ENCODE data around the gene GP9. TPM values are rescaled to one million over a fixed set of nuclear protein-coding genes. Genes with fewer than 3 reads are reported as not detected.
"Not testable (repeated sequence)": the region's sequence is repeated elsewhere in the genome, so short reads cannot be mapped to it uniquely, and the experiment has no call there.

Gene GP9
- total and polyA plus RNA-seq, 7 donors: 0.04 to 0.21 (median 0.09) TPM; not detected in 4

GRCh38 chr3:129063841-129064482 lies 3.4 kb downstream of the GP9 start:
- Histone ChIP-seq H3K4me3 (no peak overlapping the region), H3K4me1 (no peaks in the 10 kb centered on the region), H3K36me3 (ENCODE audit: insufficient read depth in 1 of 2, low read depth in 1 of 2) (no peaks in the 10 kb centered on the region), H3K27me3 (ENCODE audit: insufficient read depth in 3 of 3, low read length in 2 of 3) (peaks cover 0 to 8% (median 1%) of the 10 kb centered on the region in 3 donors), H3K27ac (no peak overlapping the region), H3K9me3 (no peaks in the 10 kb centered on the region)
- DNase-seq (no peak), ATAC-seq (no peak)
- intact Hi-C loops (cut with DNase I): no loop called here
- TF ChIP-seq, protein P1, sequence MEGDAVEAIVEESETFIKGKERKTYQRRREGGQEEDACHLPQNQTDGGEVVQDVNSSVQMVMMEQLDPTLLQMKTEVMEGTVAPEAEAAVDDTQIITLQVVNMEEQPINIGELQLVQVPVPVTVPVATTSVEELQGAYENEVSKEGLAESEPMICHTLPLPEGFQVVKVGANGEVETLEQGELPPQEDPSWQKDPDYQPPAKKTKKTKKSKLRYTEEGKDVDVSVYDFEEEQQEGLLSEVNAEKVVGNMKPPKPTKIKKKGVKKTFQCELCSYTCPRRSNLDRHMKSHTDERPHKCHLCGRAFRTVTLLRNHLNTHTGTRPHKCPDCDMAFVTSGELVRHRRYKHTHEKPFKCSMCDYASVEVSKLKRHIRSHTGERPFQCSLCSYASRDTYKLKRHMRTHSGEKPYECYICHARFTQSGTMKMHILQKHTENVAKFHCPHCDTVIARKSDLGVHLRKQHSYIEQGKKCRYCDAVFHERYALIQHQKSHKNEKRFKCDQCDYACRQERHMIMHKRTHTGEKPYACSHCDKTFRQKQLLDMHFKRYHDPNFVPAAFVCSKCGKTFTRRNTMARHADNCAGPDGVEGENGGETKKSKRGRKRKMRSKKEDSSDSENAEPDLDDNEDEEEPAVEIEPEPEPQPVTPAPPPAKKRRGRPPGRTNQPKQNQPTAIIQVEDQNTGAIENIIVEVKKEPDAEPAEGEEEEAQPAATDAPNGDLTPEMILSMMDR (IDR thresholded peaks at IDR 0.05): no peak
- 81 to 86% (median 85%) methylated on average over 15 of the region's 15 CpGs for WGBS, 3 donors

DNA sequence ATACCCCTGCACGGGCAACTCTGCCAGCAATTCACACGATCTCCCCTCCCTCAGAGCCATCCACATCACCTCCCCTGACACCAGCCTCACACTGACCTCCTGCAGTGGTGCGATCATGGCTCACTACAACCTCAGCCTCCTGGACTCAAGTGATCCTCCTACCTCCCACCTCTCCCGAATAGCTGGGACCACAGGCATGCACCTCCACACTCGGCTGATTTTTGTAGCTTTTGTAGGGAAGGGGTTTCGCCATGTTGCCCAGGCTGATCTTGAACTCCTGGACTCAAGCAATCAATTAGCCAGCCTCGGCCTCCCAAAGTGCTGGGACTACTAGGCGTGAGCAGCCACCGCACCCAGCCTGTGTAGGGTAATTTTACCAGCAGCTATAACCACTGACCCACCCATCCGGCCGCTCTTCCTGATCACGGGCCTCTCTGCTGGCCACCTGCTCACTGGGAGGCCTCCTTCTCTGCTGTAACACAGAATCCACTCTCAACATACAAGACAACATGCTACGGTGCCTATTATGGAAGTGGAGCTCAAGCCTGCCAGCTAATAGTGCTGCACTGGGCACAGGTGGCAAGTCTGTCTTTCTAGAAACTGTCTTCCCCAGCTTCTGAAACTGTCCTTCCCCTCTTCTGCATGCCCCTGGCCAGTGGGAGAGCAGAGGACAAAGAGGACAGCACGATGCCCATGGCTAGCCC lies 4.6 kb downstream of the GP9 start:
- DNase-seq (no peak), ATAC-seq (no peak)
- H3K36me3 ChIP-seq (ENCODE audit: insufficient read depth in 1 of 2, low read depth in 1 of 2): no peaks in the 10 kb centered on the region
- no peak overlapping the region for H3K4me3 ChIP-seq
- H3K4me1 ChIP-seq: no peaks in the 10 kb centered on the region
- no peaks in the 10 kb centered on the region for H3K9me3 ChIP-seq
- TF ChIP-seq, protein P1 (IDR thresholded peaks at IDR 0.05): no peak
- 87 to 89% (median 88%) methylated on average over 14 of the region's 14 CpGs for WGBS, 3 donors
- peaks cover 0 to 8% (median 3%) of the 10 kb centered on the region in 3 donors for H3K27me3 ChIP-seq (ENCODE audit: insufficient read depth in 3 of 3, low read length in 2 of 3)
- H3K27ac ChIP-seq: no peak overlapping the region
- intact Hi-C loops (cut with DNase I): no loop called here

DNA sequence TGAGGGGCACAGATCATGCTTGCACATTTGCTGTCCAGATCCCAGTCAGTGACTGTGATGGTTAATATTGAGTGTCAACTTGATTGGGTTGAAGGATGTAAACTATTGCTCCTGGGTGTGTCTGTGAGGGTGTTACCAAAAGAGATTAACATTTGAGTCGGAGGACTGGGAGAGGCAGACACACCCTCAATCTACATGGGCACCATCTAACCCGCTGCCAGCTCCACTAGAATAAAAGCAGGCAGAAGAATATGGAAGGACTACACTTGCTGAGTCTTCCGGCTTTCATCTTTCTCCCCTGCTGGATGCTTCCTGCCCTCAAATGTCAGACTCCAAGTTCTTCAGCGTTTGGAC lies 5.1 kb downstream of the GP9 start:
- Histone ChIP-seq H3K9me3 (no peaks in the 10 kb centered on the region), H3K36me3 (ENCODE audit: insufficient read depth in 1 of 2, low read depth in 1 of 2) (no peaks in the 10 kb centered on the region), H3K4me1 (no peaks in the 10 kb centered on the region), H3K27ac (no peak overlapping the region), H3K4me3 (no peak overlapping the region), H3K27me3 (ENCODE audit: insufficient read depth in 3 of 3, low read length in 2 of 3) (peaks cover 0 to 9% (median 3%) of the 10 kb centered on the region in 3 donors)
- TF ChIP-seq, protein P1 (IDR thresholded peaks at IDR 0.05): no peak
- intact Hi-C loops (cut with DNase I): no loop called here
- ATAC-seq: no peak
- 74 to 80% (median 75%) methylated on average over 4 of the region's 4 CpGs for WGBS, 3 donors
- DNase-seq: no peak

DNA sequence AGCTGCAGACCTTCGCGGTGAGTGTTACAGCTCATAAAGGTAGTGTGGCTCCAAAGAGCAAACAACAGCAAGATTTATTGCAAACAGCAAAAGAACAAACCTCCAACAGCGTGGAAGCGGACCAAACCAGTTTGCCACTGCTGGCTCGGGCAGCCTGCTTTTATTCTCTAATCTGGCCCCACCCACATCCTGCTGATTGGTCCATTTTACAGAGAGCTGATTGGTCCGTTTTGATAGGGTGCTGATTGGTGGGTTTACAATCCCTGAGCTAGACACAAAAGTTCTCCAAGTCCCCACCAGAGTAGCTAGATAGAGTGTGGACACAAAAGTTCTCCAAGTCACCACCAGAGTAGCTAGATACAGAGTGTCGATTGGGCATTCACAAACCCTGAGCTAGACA lies 7.1 kb downstream of the GP9 start:
- DNase-seq; H3K27ac ChIP-seq; H3K4me3 ChIP-seq; H3K4me1 ChIP-seq; H3K9me3 ChIP-seq; H3K36me3 ChIP-seq (ENCODE audit: insufficient read depth in 1 of 2, low read depth in 1 of 2); intact Hi-C loops (cut with DNase I); ATAC-seq: not testable (repeated sequence)
- WGBS, 3 donors: 84 to 93% (median 88%) methylated on average over 7 of the region's 7 CpGs
- H3K27me3 ChIP-seq (ENCODE audit: insufficient read depth in 3 of 3, low read length in 2 of 3): peaks cover 0 to 16% (median 3%) of the 10 kb centered on the region in 3 donors

GRCh38 chr3:129068291-129068886 lies 7.8 kb downstream of the GP9 start:
- DNase-seq: no peak
- TF ChIP-seq, protein P1 (IDR thresholded peaks at IDR 0.05): no peak
- intact Hi-C loops (cut with DNase I): no loop called here
- Histone ChIP-seq H3K36me3 (ENCODE audit: insufficient read depth in 1 of 2, low read depth in 1 of 2) (no peaks in the 10 kb centered on the region), H3K27ac (no peak overlapping the region), H3K27me3 (ENCODE audit: insufficient read depth in 3 of 3, low read length in 2 of 3) (peaks cover 0 to 16% (median 3%) of the 10 kb centered on the region in 3 donors), H3K4me1 (no peaks in the 10 kb centered on the region), H3K9me3 (no peaks in the 10 kb centered on the region), H3K4me3 (peak overlapping the region; percentile 50)
- WGBS, 3 donors: 16 to 22% (median 19%) methylated on average over 29 to 43 of the region's 44 CpGs
- no peak for ATAC-seq

DNA sequence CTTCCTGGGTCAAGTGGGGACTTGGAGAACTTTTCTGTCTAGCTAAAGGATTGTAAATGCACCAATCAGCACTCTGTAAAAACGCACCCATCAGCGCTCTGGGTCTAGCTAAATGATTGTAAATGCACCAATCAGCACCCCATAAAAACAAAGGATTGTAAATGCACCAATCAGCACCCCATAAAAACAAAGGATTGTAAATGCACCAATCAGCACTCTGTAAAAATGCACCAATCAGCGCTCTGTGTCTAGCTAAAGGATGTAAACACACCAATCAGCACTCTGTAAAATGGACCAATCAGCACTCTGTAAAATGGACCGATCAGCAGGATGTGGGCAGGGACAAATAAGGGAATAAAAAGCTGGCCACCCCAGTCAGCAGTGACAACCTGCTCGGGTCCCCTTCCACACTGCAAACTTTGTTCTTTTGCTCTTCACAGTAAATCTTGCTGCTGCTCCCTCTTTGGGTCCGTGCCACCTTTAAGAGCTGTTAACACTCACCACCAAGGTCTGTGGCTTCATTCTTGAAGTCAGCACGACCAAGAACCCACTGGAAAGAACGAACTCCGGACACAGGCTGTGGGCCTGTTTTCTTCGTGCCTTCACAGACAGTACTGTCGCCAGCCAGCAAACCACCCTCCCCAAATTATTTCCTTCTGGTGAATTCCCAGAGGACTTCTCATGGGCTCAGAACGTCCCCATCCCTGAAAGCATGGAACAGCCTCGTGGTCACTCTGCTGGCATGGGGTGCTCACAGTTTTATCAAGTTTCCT lies 8.9 kb downstream of the GP9 start:
- peak in 1 of 2 donors; percentile 11 for DNase-seq
- H3K9me3 ChIP-seq; H3K27ac ChIP-seq; ATAC-seq; H3K4me3 ChIP-seq; intact Hi-C loops (cut with DNase I); H3K4me1 ChIP-seq; H3K36me3 ChIP-seq (ENCODE audit: insufficient read depth in 1 of 2, low read depth in 1 of 2): not testable (repeated sequence)
- peaks cover 0 to 16% (median 3%) of the 10 kb centered on the region in 3 donors for H3K27me3 ChIP-seq (ENCODE audit: insufficient read depth in 3 of 3, low read length in 2 of 3)
- WGBS, 3 donors: 81 to 85% (median 84%) methylated on average over 13 of the region's 13 CpGs

Data from psoas muscle (tissue), 8 donors.